IPS DF 6.9 (cell line): Measurements from ENCODE around the gene AZI2.

Experiments used
- DNase-seq: peaks from one replicate; pipeline ENCODE4 v3.0.0-alpha.2; 2013; ENCODE audit warnings: low read depth, low spot score
- H3K27ac ChIP-seq: one replicate; pipeline ENCODE4 v1.5.1; 2013; ENCODE audit warnings: low read length, control low read depth
- H3K27me3 ChIP-seq: 2 replicates; pipeline ENCODE4 v1.6.1; 2013; ENCODE audit warnings: mild to moderate bottlenecking, low read length; ENCODE audit not compliant: control insufficient read depth, insufficient read depth
- H3K36me3 ChIP-seq: 2 replicates; pipeline ENCODE4 v1.6.1; 2013; ENCODE audit warnings: low read length; ENCODE audit not compliant: control insufficient read depth, insufficient read depth
- H3K4me1 ChIP-seq: 2 replicates; pipeline ENCODE4 v1.6.1; 2013; ENCODE audit warnings: low read length; ENCODE audit not compliant: control insufficient read depth, insufficient read depth
- H3K4me3 ChIP-seq: 2 replicates; pipeline ENCODE4 v1.5.1; 2013; ENCODE audit warnings: mild to moderate bottlenecking, low read length
- H3K9me3 ChIP-seq: 2 replicates; pipeline ENCODE4 v1.6.1; 2013; ENCODE audit warnings: low read length, inconsistent platforms; ENCODE audit not compliant: control insufficient read depth, insufficient read depth
- WGBS: extraction: QIAGEN DNeasy Blood & Tissue Kit; methylation state at CpG from one replicate; pipeline ENCODE4 v1.1.7; 2013; ENCODE audit warnings: mixed read lengths, missing lambda C conversion rate; ENCODE audit not compliant: insufficient read length, insufficient coverage; 5-methylcytosine and 5-hydroxymethylcytosine counted together

The AZI2 gene, protein sequence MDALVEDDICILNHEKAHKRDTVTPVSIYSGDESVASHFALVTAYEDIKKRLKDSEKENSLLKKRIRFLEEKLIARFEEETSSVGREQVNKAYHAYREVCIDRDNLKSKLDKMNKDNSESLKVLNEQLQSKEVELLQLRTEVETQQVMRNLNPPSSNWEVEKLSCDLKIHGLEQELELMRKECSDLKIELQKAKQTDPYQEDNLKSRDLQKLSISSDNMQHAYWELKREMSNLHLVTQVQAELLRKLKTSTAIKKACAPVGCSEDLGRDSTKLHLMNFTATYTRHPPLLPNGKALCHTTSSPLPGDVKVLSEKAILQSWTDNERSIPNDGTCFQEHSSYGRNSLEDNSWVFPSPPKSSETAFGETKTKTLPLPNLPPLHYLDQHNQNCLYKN

GRCh38 chr3:28348629-28349468 lies at the start of gene AZI2, which contains the start of gene ZCWPW2:
Gene AZI2, minus strand, starts transcription at chr3:28348824. Its CDS starts 8,207 bp downstream, at chr3:28340617.
Gene ZCWPW2, plus strand, starts transcription at chr3:28348721. Its CDS starts 64,348 bp downstream, at chr3:28413069.
- no peak within 1 kb of the TSS for H3K27ac ChIP-seq
- no peaks in the 10 kb centered on the region for H3K9me3 ChIP-seq
- peak within 1 kb of the TSS; percentile 51; the same call in 1 of the 2 replicates for H3K4me3 ChIP-seq
- H3K4me1 ChIP-seq = no peaks in the 10 kb centered on the region
- peak; percentile 80 for DNase-seq
- H3K36me3 ChIP-seq = no peaks in the 10 kb centered on the region
- no peaks in the 10 kb centered on the region for H3K27me3 ChIP-seq
- no CpG with 5 or more reads among the region's 83 CpGs for WGBS

DNA sequence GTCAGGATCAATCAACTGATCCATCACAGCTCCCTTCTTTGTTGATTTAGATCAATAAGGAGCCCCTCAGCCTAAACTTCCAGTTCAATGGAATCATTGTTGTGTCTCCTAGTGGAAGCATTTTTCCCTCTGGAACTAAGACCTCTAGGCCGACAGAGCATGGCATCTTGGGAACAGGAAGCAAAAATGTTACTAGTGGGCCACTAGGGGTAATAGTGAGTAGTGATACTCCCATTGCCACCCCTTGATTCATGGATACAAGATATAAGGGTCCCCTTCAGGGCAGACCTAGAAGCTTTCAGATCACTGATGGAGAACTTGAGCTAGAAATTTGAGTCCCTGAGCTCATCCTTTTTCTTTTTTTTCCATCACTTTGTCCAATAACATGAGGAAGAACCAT lies 40.4 kb upstream of the AZI2 start:
- H3K9me3 ChIP-seq = no peaks in the 10 kb centered on the region
- no CpG with 5 or more reads among the region's 1 CpG for WGBS
- no peaks in the 10 kb centered on the region for H3K27me3 ChIP-seq
- no peaks in the 10 kb centered on the region for H3K36me3 ChIP-seq
- no peak overlapping the region for H3K4me3 ChIP-seq
- H3K4me1 ChIP-seq = no peaks in the 10 kb centered on the region
- DNase-seq = no peak
- no peak overlapping the region for H3K27ac ChIP-seq

DNA sequence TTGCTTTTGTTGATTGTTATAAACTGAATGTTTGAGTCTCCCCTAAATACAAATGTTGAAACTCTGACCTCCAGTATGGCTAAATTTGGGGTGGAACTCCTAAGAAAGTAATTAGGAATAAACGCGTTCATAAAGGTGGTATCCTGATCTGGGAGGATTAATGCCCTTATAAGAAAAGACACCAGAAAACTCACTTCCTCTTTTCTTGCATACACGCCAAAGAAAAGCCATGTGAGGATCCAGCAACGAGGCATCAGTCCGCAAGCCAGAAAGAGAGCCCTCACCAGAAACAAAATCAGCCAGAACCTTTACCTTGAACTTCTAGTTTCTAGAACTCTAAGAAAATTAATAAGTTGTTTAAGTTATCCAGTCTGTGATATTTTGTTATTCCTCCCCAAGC lies 37.4 kb upstream of the AZI2 start:
- DNase-seq = no peak
- no peaks in the 10 kb centered on the region for H3K36me3 ChIP-seq
- H3K4me1 ChIP-seq = no peaks in the 10 kb centered on the region
- H3K9me3 ChIP-seq = no peaks in the 10 kb centered on the region
- H3K27me3 ChIP-seq = no peaks in the 10 kb centered on the region
- WGBS = no CpG with 5 or more reads among the region's 5 CpGs
- no peak overlapping the region for H3K27ac ChIP-seq
- no peak overlapping the region for H3K4me3 ChIP-seq

- H3K27me3 ChIP-seq = no peaks in the 10 kb centered on the region
- no peaks in the 10 kb centered on the region for H3K9me3 ChIP-seq
- no CpG with 5 or more reads among the region's 4 CpGs for WGBS
- no peak overlapping the region for H3K27ac ChIP-seq
- H3K36me3 ChIP-seq = no peaks in the 10 kb centered on the region
- no peak overlapping the region for H3K4me3 ChIP-seq
- DNase-seq = no peak
- H3K4me1 ChIP-seq = no peaks in the 10 kb centered on the region
Measured at GRCh38 chr3:28376424-28376823, 27.8 kb upstream of the AZI2 start.

- Histone ChIP-seq H3K4me3 (peak overlapping the region; percentile 51; the same call in 1 of the 2 replicates), H3K27ac (no peak overlapping the region), H3K9me3 (no peaks in the 10 kb centered on the region), H3K36me3 (no peaks in the 10 kb centered on the region), H3K27me3 (no peaks in the 10 kb centered on the region), H3K4me1 (no peaks in the 10 kb centered on the region)
- no CpG with 5 or more reads among the region's 13 CpGs for WGBS
- no peak for DNase-seq
Measured at GRCh38 chr3:28349469-28350000, 911 bp upstream of the AZI2 start.

GRCh38 chr3:28348265-28348628 lies 377 bp downstream of the AZI2 start:
- H3K27me3 ChIP-seq = no peaks in the 10 kb centered on the region
- H3K36me3 ChIP-seq = no peaks in the 10 kb centered on the region
- H3K9me3 ChIP-seq = no peaks in the 10 kb centered on the region
- H3K27ac ChIP-seq = no peak overlapping the region
- peak overlapping the region; percentile 51; the same call in 1 of the 2 replicates for H3K4me3 ChIP-seq
- H3K4me1 ChIP-seq = no peaks in the 10 kb centered on the region
- DNase-seq = no peak
- WGBS = no CpG with 5 or more reads among the region's 16 CpGs

DNA sequence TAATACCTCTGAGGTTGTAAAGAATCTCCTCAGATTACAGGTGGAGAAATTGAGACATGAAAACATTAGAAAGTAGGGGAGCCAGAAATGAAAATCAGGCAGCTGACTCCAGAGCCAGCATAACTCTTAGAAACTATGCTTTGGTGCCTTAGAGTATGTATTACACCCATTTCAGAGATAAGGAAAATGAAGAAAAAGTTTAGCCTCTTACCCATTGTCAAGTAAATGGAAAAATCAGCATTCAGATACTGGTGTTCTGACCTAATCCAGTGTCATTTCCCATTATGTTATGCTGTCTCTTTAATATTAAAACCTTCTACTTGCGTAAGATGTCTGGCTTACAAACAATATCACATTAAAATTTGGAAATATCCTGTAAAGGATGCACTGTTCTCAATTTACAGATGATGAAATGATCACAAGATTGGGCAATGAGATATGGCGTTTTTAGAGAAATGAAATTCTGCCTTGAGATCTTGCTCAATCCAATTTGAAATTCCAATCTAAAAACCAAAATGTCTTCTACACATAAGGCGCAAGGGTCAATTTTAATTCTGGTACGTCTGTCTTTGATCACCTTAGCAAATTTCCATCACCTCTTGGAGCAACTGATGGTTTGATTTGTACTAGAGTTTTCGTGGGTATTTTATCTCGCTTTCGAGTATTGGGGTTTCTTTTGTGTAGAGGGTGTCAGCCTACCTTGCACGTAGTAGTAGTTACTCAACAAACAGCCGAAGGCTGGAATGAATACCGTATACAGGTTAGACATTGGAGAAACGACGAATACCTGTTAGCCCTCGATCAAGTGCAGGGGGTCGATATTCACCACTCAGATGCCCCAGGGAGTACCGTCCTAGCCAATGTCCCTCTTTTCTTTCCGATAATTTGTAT lies 1.0 kb downstream of the AZI2 start:
- Histone ChIP-seq H3K4me3 (peak overlapping the region; percentile 51; the same call in 1 of the 2 replicates), H3K4me1 (no peaks in the 10 kb centered on the region), H3K36me3 (no peaks in the 10 kb centered on the region), H3K27me3 (no peaks in the 10 kb centered on the region), H3K9me3 (no peaks in the 10 kb centered on the region), H3K27ac (no peak overlapping the region)
- no peak for DNase-seq
- WGBS = no CpG with 5 or more reads among the region's 16 CpGs

DNA sequence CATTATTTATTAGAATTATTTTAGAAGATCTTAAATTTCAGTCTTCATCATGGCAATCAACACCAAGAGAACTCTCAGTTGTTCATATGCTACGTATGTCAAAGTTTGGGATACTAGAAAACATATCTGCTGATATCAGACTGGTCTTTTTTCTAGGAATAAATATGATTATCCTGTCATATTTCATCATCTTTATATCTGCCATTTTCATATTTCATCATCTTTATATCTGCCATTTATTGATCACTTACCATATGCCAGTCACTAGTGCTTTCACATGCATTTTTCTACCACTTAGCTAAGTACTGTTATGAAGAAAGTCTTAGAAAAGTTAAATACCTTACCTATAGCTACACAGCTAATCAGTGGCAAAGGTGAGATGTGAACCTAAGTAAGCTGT lies 2.9 kb downstream of the AZI2 start:
- DNase-seq = no peak
- Histone ChIP-seq H3K9me3 (no peaks in the 10 kb centered on the region), H3K4me3 (no peak overlapping the region), H3K36me3 (no peaks in the 10 kb centered on the region), H3K27ac (no peak overlapping the region), H3K27me3 (no peaks in the 10 kb centered on the region), H3K4me1 (no peaks in the 10 kb centered on the region)
- no CpG with 5 or more reads among the region's 1 CpG for WGBS

- H3K9me3 ChIP-seq = no peaks in the 10 kb centered on the region
- H3K36me3 ChIP-seq = no peaks in the 10 kb centered on the region
- no peaks in the 10 kb centered on the region for H3K4me1 ChIP-seq
- no peak overlapping the region for H3K4me3 ChIP-seq
- H3K27me3 ChIP-seq = no peaks in the 10 kb centered on the region
- no peak overlapping the region for H3K27ac ChIP-seq
- DNase-seq = no peak
Measured at GRCh38 chr3:28343144-28343543, 5.5 kb downstream of the AZI2 start.

- H3K9me3 ChIP-seq = no peaks in the 10 kb centered on the region
- H3K27me3 ChIP-seq = no peaks in the 10 kb centered on the region
- H3K36me3 ChIP-seq = no peaks in the 10 kb centered on the region
- no peak overlapping the region for H3K4me3 ChIP-seq
- H3K4me1 ChIP-seq = no peaks in the 10 kb centered on the region
- no peak overlapping the region for H3K27ac ChIP-seq
- DNase-seq = no peak
Measured at GRCh38 chr3:28337230-28337629, 11.4 kb downstream of the AZI2 start.
